ENCODE results near the gene MPST. TPM values are rescaled to one million over a fixed set of nuclear protein-coding genes. Genes with fewer than 3 reads are reported as not detected.

Gene MPST
- polyA plus RNA-seq, 1 donor (not counting 4 experiments of a cell fraction or from before 2014, with no cell fraction given), result 23.5 TPM

DNA sequence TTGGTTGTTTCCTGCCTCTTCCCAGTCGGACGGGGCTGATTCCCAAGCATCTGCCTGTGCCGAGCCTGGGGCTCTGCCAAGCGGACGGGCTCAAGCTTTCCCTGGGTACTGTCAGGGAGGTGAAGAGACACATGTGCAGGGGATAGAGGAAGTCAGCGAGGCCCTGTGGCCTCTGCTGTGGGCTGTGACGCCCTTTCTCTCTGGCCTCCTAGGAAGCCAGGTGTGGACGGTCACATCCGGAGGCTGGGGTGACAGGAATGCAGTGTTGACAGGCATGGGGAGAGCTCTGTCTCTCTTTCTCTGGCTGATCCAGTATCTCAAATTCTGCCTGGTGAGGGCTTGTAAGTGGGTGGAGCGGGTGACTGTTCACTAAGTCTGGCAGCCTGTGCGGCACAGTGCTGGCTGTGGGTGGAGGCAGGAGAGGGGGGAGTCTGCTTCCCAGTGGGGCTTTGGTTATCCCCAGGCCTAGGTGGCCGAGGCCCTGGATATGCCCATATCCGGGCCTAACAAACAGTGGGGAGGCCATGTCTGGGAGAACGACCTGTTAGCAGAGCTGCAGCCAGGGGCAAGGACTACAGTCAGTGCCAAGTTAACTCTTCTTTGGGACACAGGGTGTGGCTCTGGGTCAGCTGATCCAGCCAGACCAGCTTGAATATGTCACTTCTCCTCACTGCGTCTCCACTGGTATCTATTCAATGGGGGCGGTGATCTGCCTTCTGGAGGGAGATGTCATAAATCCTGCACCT lies 33.9 kb downstream of the MPST start:
- Histone ChIP-seq H3K4me3 (ENCODE audit: control insufficient read depth in 2 of 3, extremely low read depth in 1 of 3, insufficient read depth in 2 of 3, low read depth in 1 of 3, low read length in 3 of 3) (no peak overlapping the region), H3K4me2 (ENCODE audit: control insufficient read depth, extremely low read depth, insufficient read depth, low read depth, low read length) (no peak overlapping the region), H3K9ac (ENCODE audit: control insufficient read depth, extremely low read depth, insufficient read depth, low read length) (no peak overlapping the region), H3K9me3 (ENCODE audit: control insufficient read depth, low read depth, low read length) (no peaks in the 10 kb centered on the region), H3K27ac (ENCODE audit: control insufficient read depth, insufficient read depth, low read length) (no peak overlapping the region), H2AFZ (ENCODE audit: control insufficient read depth, low read length) (no peak overlapping the region), H4K20me1 (ENCODE audit: control insufficient read depth, extremely low read depth, insufficient read depth, low read length) (no peaks in the 10 kb centered on the region), H3K36me3 (ENCODE audit: control insufficient read depth in 2 of 2, extremely low read depth in 1 of 2, insufficient read depth in 2 of 2, low read length in 2 of 2) (peaks cover 0 to 4% of the 10 kb centered on the region in 2 experiments), H3K9me1 (ENCODE audit: control insufficient read depth, extremely low read depth, insufficient read depth, low read length) (no peaks in the 10 kb centered on the region), H3K4me1 (ENCODE audit: control insufficient read depth, extremely low read depth, insufficient read depth, low read length) (peaks cover 5% of the 10 kb centered on the region), H3K27me3 (ENCODE audit: control insufficient read depth, extremely low read depth, insufficient read depth, low read length) (no peaks in the 10 kb centered on the region), H3K79me2 (ENCODE audit: control insufficient read depth, insufficient read depth, low read length) (no peaks in the 10 kb centered on the region)
- DNase-seq (ENCODE audit: low read depth, low spot score), result no peak
- TF ChIP-seq EZH2 (IDR thresholded peaks at IDR 0.05; ENCODE audit: low read length), result no peak
- TF ChIP-seq, protein P1, sequence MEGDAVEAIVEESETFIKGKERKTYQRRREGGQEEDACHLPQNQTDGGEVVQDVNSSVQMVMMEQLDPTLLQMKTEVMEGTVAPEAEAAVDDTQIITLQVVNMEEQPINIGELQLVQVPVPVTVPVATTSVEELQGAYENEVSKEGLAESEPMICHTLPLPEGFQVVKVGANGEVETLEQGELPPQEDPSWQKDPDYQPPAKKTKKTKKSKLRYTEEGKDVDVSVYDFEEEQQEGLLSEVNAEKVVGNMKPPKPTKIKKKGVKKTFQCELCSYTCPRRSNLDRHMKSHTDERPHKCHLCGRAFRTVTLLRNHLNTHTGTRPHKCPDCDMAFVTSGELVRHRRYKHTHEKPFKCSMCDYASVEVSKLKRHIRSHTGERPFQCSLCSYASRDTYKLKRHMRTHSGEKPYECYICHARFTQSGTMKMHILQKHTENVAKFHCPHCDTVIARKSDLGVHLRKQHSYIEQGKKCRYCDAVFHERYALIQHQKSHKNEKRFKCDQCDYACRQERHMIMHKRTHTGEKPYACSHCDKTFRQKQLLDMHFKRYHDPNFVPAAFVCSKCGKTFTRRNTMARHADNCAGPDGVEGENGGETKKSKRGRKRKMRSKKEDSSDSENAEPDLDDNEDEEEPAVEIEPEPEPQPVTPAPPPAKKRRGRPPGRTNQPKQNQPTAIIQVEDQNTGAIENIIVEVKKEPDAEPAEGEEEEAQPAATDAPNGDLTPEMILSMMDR (optimal IDR thresholded peaks at IDR 0.05 in 1 of 3, IDR thresholded peaks at IDR 0.05 in 1 of 3, conservative IDR thresholded peaks at IDR 0.05 in 1 of 3; ENCODE audit: extremely low read depth in 1 of 3, insufficient read depth in 2 of 3, low read length in 3 of 3), result no peak
- no peak for FAIRE-seq
- dilution Hi-C loops (cut with MboI; ENCODE audit: extremely low pct_ligation_motif_present, low sequenced_read_pairs), result no loop called here

DNA sequence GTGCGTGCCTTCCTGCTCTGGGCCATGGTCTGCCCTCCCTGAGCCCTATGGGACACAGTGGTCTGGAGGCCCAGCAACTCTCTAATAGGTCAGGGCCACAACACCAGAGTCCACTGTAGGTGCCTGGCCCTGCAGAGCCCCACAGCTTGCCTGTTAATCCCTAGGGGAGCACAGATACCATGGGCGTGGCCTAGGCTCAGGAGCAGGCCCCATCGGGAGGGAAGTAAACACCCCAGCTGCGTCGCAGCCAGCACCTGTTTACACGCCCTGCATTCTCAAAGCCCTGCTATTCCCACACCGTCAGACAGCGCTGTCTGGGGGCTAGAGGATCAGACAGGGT lies 34.5 kb downstream of the MPST start:
- dilution Hi-C loops (cut with MboI; ENCODE audit: extremely low pct_ligation_motif_present, low sequenced_read_pairs), result no loop called here
- Histone ChIP-seq H3K9me3 (ENCODE audit: control insufficient read depth, low read depth, low read length) (no peaks in the 10 kb centered on the region), H3K4me1 (ENCODE audit: control insufficient read depth, extremely low read depth, insufficient read depth, low read length) (peaks cover 5% of the 10 kb centered on the region), H2AFZ (ENCODE audit: control insufficient read depth, low read length) (no peak overlapping the region), H3K27me3 (ENCODE audit: control insufficient read depth, extremely low read depth, insufficient read depth, low read length) (no peaks in the 10 kb centered on the region), H3K4me2 (ENCODE audit: control insufficient read depth, extremely low read depth, insufficient read depth, low read depth, low read length) (no peak overlapping the region), H3K9me1 (ENCODE audit: control insufficient read depth, extremely low read depth, insufficient read depth, low read length) (no peaks in the 10 kb centered on the region), H4K20me1 (ENCODE audit: control insufficient read depth, extremely low read depth, insufficient read depth, low read length) (no peaks in the 10 kb centered on the region), H3K27ac (ENCODE audit: control insufficient read depth, insufficient read depth, low read length) (no peak overlapping the region), H3K9ac (ENCODE audit: control insufficient read depth, extremely low read depth, insufficient read depth, low read length) (no peak overlapping the region), H3K79me2 (ENCODE audit: control insufficient read depth, insufficient read depth, low read length) (no peaks in the 10 kb centered on the region), H3K36me3 (ENCODE audit: control insufficient read depth in 2 of 2, extremely low read depth in 1 of 2, insufficient read depth in 2 of 2, low read length in 2 of 2) (peaks cover 0 to 6% of the 10 kb centered on the region in 2 experiments), H3K4me3 (ENCODE audit: control insufficient read depth in 2 of 3, extremely low read depth in 1 of 3, insufficient read depth in 2 of 3, low read depth in 1 of 3, low read length in 3 of 3) (no peak overlapping the region)
- TF ChIP-seq EZH2 (IDR thresholded peaks at IDR 0.05; ENCODE audit: low read length), result no peak
- TF ChIP-seq, protein P1 (optimal IDR thresholded peaks at IDR 0.05 in 1 of 3, IDR thresholded peaks at IDR 0.05 in 1 of 3, conservative IDR thresholded peaks at IDR 0.05 in 1 of 3; ENCODE audit: extremely low read depth in 1 of 3, insufficient read depth in 2 of 3, low read length in 3 of 3), result no peak
- DNase-seq (ENCODE audit: low read depth, low spot score) (no peak), FAIRE-seq (no peak)

Measured in keratinocyte (primary cell).